ENCODE data around the gene SLC25A39. TPM values are rescaled to one million over a fixed set of nuclear protein-coding genes. Genes with fewer than 3 reads are reported as not detected.
A peak's percentile ranks its signal among the peaks of the same experiment; 100 is the strongest.

SLC25A39 gene
- total and polyA plus RNA-seq, 2 of the 13 experiments (the other 11 are each of a cell fraction or from before 2014, with no cell fraction given), result 144 to 151 TPM

GRCh38 chr17:44358066-44358465, 33.4 kb upstream of the SLC25A39 start (continued):
- TF ChIP-seq ZFP36L2 (CRISPR knock-in tag; IDR thresholded peaks at IDR 0.05) (no peak), ZKSCAN1 (IDR thresholded peaks at IDR 0.05; ENCODE audit: low read length) (no peak), CBX5 (CRISPR knock-in tag; IDR thresholded peaks at IDR 0.05; ENCODE audit: borderline replicate concordance) (no peak)
- TF ChIP-seq, protein P1, sequence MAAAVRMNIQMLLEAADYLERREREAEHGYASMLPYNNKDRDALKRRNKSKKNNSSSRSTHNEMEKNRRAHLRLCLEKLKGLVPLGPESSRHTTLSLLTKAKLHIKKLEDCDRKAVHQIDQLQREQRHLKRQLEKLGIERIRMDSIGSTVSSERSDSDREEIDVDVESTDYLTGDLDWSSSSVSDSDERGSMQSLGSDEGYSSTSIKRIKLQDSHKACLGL (CRISPR knock-in tag; IDR thresholded peaks at IDR 0.05), result 0 out of 2 replicates have a peak, but pooled peaks have one; percentile 20

GRCh38 chr17:44356241-44356640, 31.6 kb upstream of the SLC25A39 start:
- no peaks in the 10 kb centered on the region for H3K9me3 ChIP-seq (ENCODE audit: low read length)
- FAIRE-seq, result no peak
- TF ChIP-seq KMT2B (CRISPR knock-in tag; IDR thresholded peaks at IDR 0.05) (no peak), ZNF788 (CRISPR knock-in tag; IDR thresholded peaks at IDR 0.05; ENCODE audit: borderline replicate concordance) (0 out of 2 replicates have a peak, but pooled peaks have one; percentile 32), SMAD3 (CRISPR knock-in tag; IDR thresholded peaks at IDR 0.05) (no peak), KLF11 (CRISPR knock-in tag; IDR thresholded peaks at IDR 0.05) (no peak), HOXA3 (CRISPR knock-in tag; IDR thresholded peaks at IDR 0.05) (0 out of 2 replicates have a peak, but pooled peaks have one; percentile 19), ZNF280B (CRISPR knock-in tag; IDR thresholded peaks at IDR 0.05; ENCODE audit: borderline replicate concordance) (no peak), IRF2 (CRISPR knock-in tag; IDR thresholded peaks at IDR 0.05) (no peak), ATRX (CRISPR knock-in tag; IDR thresholded peaks at IDR 0.05; ENCODE audit: borderline replicate concordance) (no peak), ELF3 (CRISPR knock-in tag; IDR thresholded peaks at IDR 0.05) (no peak), GABPB1 (CRISPR knock-in tag; IDR thresholded peaks at IDR 0.05) (0 out of 2 replicates have a peak, but pooled peaks have one; percentile 11), MAX (IDR thresholded peaks at IDR 0.05) (no peak), ZNF670 (CRISPR knock-in tag; IDR thresholded peaks at IDR 0.05; ENCODE audit: borderline replicate concordance) (no peak)
- TF ChIP-seq, protein P2, sequence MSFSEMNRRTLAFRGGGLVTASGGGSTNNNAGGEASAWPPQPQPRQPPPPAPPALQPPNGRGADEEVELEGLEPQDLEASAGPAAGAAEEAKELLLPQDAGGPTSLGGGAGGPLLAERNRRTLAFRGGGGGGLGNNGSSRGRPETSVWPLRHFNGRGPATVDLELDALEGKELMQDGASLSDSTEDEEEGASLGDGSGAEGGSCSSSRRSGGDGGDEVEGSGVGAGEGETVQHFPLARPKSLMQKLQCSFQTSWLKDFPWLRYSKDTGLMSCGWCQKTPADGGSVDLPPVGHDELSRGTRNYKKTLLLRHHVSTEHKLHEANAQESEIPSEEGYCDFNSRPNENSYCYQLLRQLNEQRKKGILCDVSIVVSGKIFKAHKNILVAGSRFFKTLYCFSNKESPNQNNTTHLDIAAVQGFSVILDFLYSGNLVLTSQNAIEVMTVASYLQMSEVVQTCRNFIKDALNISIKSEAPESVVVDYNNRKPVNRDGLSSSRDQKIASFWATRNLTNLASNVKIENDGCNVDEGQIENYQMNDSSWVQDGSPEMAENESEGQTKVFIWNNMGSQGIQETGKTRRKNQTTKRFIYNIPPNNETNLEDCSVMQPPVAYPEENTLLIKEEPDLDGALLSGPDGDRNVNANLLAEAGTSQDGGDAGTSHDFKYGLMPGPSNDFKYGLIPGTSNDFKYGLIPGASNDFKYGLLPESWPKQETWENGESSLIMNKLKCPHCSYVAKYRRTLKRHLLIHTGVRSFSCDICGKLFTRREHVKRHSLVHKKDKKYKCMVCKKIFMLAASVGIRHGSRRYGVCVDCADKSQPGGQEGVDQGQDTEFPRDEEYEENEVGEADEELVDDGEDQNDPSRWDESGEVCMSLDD (CRISPR knock-in tag; IDR thresholded peaks at IDR 0.05; ENCODE audit: borderline replicate concordance), result no peak

More at GRCh38 chr17:44356241-44356640, 31.6 kb upstream of the SLC25A39 start:
- ChIA-PET CTCF (ENCODE audit: low intra/inter-chr PET ratio, low total read pairs) (no interaction called here), POLR2A (interaction anchor here (4.8 kb wide), 1 partner anchor 11 kb away, joined by 24 read pairs; the partner anchor contains the start of gene GRN)
- Histone ChIP-seq H3K4me1 (ENCODE audit: insufficient read depth, low read length) (peaks cover 16% of the 10 kb centered on the region), H2AFZ (ENCODE audit: low read length) (no peak overlapping the region), H3K36me3 (replicated peaks in 1 of 2; ENCODE audit: control insufficient read depth in 1 of 2, insufficient read depth in 2 of 2, low read length in 2 of 2) (peaks cover 9 to 17% of the 10 kb centered on the region in 2 experiments; a peak in 4 of 5 replicates), H4K20me1 (ENCODE audit: insufficient read depth, low read length) (no peaks in the 10 kb centered on the region), H3K4me3 (replicated peaks in 1 of 3; ENCODE audit: insufficient read depth in 1 of 3, low read depth in 2 of 3, low read length in 3 of 3) (no peak overlapping the region; a peak in 1 of 6 replicates), H3K27ac (ENCODE audit: extremely low read length, insufficient read depth, low read length) (no peak overlapping the region), H3K9ac (ENCODE audit: insufficient read depth, low read depth, low read length) (no peak overlapping the region), H3K4me2 (ENCODE audit: low read depth, low read length) (no peak overlapping the region), H3K27me3 (ENCODE audit: control insufficient read depth in 1 of 2, insufficient read depth in 2 of 2, low read length in 2 of 2) (peaks cover 8 to 10% of the 10 kb centered on the region in 2 experiments; a peak in 3 of 5 replicates), H3K79me2 (ENCODE audit: insufficient read depth, low read length) (no peaks in the 10 kb centered on the region)
- ATAC-seq, result peak; percentile 52
- BruUV-seq (replicated peaks), result no TSS peak
- DNase-seq (ENCODE audit: low spot score), result no peak
- in situ Hi-C loops (cut with HindIII; ENCODE audit: extremely low pct_ligation_motif_present, low pct_unique_long_range_greater_than_20kb) (no loop called here), intact Hi-C loops (cut with micrococcal nuclease; ENCODE audit: unreplicated experiment) (loop anchor here (10.0 kb wide), 1 partner anchor 169 kb away; no protein-coding TSS in a partner anchor)
- WGBS (ENCODE audit: low lambda C conversion rate), result 20% methylated on average over 9 of the region's 11 CpGs
